B cell (primary cell): ENCODE results near the gene GNA15. TPM values are rescaled to one million over a fixed set of nuclear protein-coding genes. Genes with fewer than 3 reads are reported as not detected.

Source experiments
- ATAC-seq: fragments of 200-7000 bp; cut with Tn5 transposase; one replicate; pipeline ENCODE4 v1.10.0; 2021; ENCODE audit warnings: low read depth, mild to moderate bottlenecking, moderate number of reproducible peaks, moderate library complexity
- CTCF ChIA-PET: fragments of 350-600 bp; sonication (Branson Sonifier 250); formaldehyde crosslinking; loops from one replicate; lab custom pipeline; 2021; ENCODE audit warnings: antibody characterized with exemption, inconsistent platforms; lab: Charles Lee
- POLR2A ChIA-PET: fragments of 350-600 bp; sonication (Branson Sonifier 250); formaldehyde crosslinking; loops from one replicate; lab custom pipeline; 2021; ENCODE audit warnings: antibody characterized with exemption; lab: Charles Lee
- DNase-seq: peaks from one replicate; pipeline ENCODE4 v3.0.0; 2013
- H2AFZ ChIP-seq: 2 replicates; pipeline ENCODE4 v1.6.1; 2012; ENCODE audit warnings: mild to moderate bottlenecking, low read depth, low read length; ENCODE audit not compliant: insufficient read depth, poor library complexity, severe bottlenecking
- H3K27ac ChIP-seq, 2 donors: 1 replicate in 1 of 2; 2 replicates in 1 of 2; pipeline ENCODE4 v1.5.1; 2012 to 2013; ENCODE audit warnings: low read length in 2 of 2, mild to moderate bottlenecking in 2 of 2, moderate library complexity in 1 of 2
- H3K27me3 ChIP-seq, 4 experiments: fragments of 200-600 bp in 1 of 4; sonication (generic) in 1 of 4; replicated peaks in 1 of 4; 1 replicate in 2 of 4; 2 replicates in 2 of 4; pipeline versions ENCODE4 v1.6.1 to v1.7.0; 2013 to 2016; ENCODE audit warnings: low read length in 3 of 4, mild to moderate bottlenecking in 2 of 4, mixed read lengths in 1 of 4, moderate library complexity in 1 of 4; ENCODE audit not compliant: insufficient read depth in 4 of 4, control insufficient read depth in 3 of 4; ENCODE audit errors: control extremely low read depth in 1 of 4
- H3K36me3 ChIP-seq, 2 experiments: replicated peaks in 1 of 2; 1 replicate in 1 of 2; 2 replicates in 1 of 2; pipeline versions ENCODE4 v1.6.1 to v1.7.1; 2013; ENCODE audit warnings: low read length in 1 of 2; ENCODE audit not compliant: insufficient read depth in 2 of 2, control insufficient read depth in 1 of 2; ENCODE audit errors: control extremely low read depth in 1 of 2, extremely low read depth in 1 of 2
- H3K4me1 ChIP-seq, 2 donors: fragments of 200-600 bp in 1 of 2; sonication (generic) in 1 of 2; 1 replicate in 1 of 2; 2 replicates in 1 of 2; pipeline versions ENCODE4 v1.5.1 to v1.6.1; 2013 to 2017; ENCODE audit warnings: low read length in 2 of 2; ENCODE audit not compliant: control insufficient read depth in 2 of 2, insufficient read depth in 2 of 2
- H3K4me2 ChIP-seq: replicated peaks from 2 replicates; pipeline ENCODE3; 2012; ENCODE audit warnings: mild to moderate bottlenecking, low read depth, low read length; ENCODE audit not compliant: poor library complexity, severe bottlenecking
- H3K4me3 ChIP-seq, 5 experiments: fragments of 200-600 bp in 1 of 5; sonication (generic) in 1 of 5; 1 replicate in 3 of 5; 2 replicates in 2 of 5; pipeline versions ENCODE4 v1.5.1 to v1.7.0; 2011 to 2016; ENCODE audit warnings: low read length in 4 of 5, mild to moderate bottlenecking in 4 of 5, low read depth in 2 of 5, control low read depth in 1 of 5, moderate library complexity in 1 of 5; ENCODE audit not compliant: insufficient read depth in 1 of 5; ENCODE audit errors: control extremely low read depth in 1 of 5, extremely low read depth in 1 of 5
- H3K79me2 ChIP-seq: fragments of 200-600 bp; sonication (generic); one replicate; pipeline ENCODE4 v1.6.0; 2016; ENCODE audit warnings: low read length; ENCODE audit not compliant: control insufficient read depth, insufficient read depth
- H3K9ac ChIP-seq: fragments of 200-600 bp; sonication (generic); 2 replicates; pipeline ENCODE4 v1.6.1; 2017; ENCODE audit warnings: mild to moderate bottlenecking, low read length, moderate library complexity
- H3K9me3 ChIP-seq, 3 donors: one replicate each; pipeline versions ENCODE4 v1.6.1 to v1.7.1; 2013; ENCODE audit warnings: low read length in 2 of 3; ENCODE audit not compliant: control insufficient read depth in 2 of 3, insufficient read depth in 1 of 3; ENCODE audit errors: control extremely low read depth in 1 of 3
- H4K20me1 ChIP-seq: 2 replicates; pipeline ENCODE4 v1.6.0; 2012; ENCODE audit warnings: mild to moderate bottlenecking, low read length; ENCODE audit not compliant: insufficient read depth, control insufficient read depth, poor library complexity, severe bottlenecking
- H3K27ac Mint-ChIP-seq: one replicate; pipeline ENCODE4 v1.8.0; 2021; ENCODE audit warnings: mixed read lengths
- H3K27me3 Mint-ChIP-seq: one replicate; pipeline ENCODE4 v1.8.0; 2021; ENCODE audit warnings: mixed read lengths
- H3K4me1 Mint-ChIP-seq: one replicate; pipeline ENCODE4 v1.8.0; 2021; ENCODE audit warnings: mixed read lengths
- H3K4me3 Mint-ChIP-seq: one replicate; pipeline ENCODE4 v1.8.0; 2021; ENCODE audit warnings: mixed read lengths
- H3K9me3 Mint-ChIP-seq: one replicate; pipeline ENCODE4 v1.8.0; 2022; ENCODE audit warnings: mixed read lengths; ENCODE audit not compliant: insufficient read depth
- CTCF ChIP-seq: fragments of 200-600 bp; IDR thresholded peaks from one replicate; pipeline ENCODE4 v1.8.0; 2022; ENCODE audit warnings: antibody characterized with exemption, mild to moderate bottlenecking
- EZH2 ChIP-seq: IDR thresholded peaks from 2 replicates; pipeline ENCODE4 v1.6.1; 2012; ENCODE audit warnings: borderline replicate concordance, low read depth, mild to moderate bottlenecking, moderate library complexity, low read length; ENCODE audit not compliant: insufficient read depth, poor library complexity, severe bottlenecking
- whole genome bisulfite sequencing: methylation state at CpG from one replicate; pipeline ENCODE4 v1.1.5; 2013; ENCODE audit warnings: missing lambda C conversion rate; ENCODE audit not compliant: insufficient coverage; 5-methylcytosine and 5-hydroxymethylcytosine counted together
- intact Hi-C: fragments of 100-400 bp; cut with micrococcal nuclease; formaldehyde crosslinking; loops from one replicate; pipeline ENCODE4 v1.10.0; 2022
- polyA plus RNA-seq: library from polyadenylated mRNA; depleted of rRNA; stranded (reverse); fragments of >200 nt; gene quantifications from 2 replicates; pipeline ENCODE4 v1.2.3, GENCODE V29; 2012
- total RNA-seq, 2 donors: library from RNA; stranded (reverse); fragments of 120-200 nt in 1 of 2; gene quantifications; 1 replicate in 1 of 2; 2 replicates in 1 of 2; pipeline versions ENCODE4 v1.2.3 to v1.2.4, GENCODE V29; 2013 to 2022

GNA15 gene
- total and polyA plus RNA-seq, 2 donors (not counting 1 experiment from before 2014, with no cell fraction given): 0.37 to 0.52 TPM

- H4K20me1 ChIP-seq: peaks cover 40% of the 10 kb centered on the region
- Mint-ChIP-seq H3K27ac (peak overlapping the region; percentile 37), H3K4me1 (peaks cover 28% of the 10 kb centered on the region), H3K9me3 (no peaks in the 10 kb centered on the region), H3K4me3 (peak overlapping the region; percentile 84), H3K27me3 (peaks cover 8% of the 10 kb centered on the region)
- TF ChIP-seq CTCF: no peak
- TF ChIP-seq EZH2: no peak
- H2AFZ ChIP-seq: no peak overlapping the region
- 72% methylated on average over 25 of the region's 25 CpGs for WGBS
- no peak overlapping the region for H3K4me3 ChIP-seq
- DNase-seq: no peak
- no peaks in the 10 kb centered on the region for H3K36me3 ChIP-seq
- H3K79me2 ChIP-seq: peaks cover 41% of the 10 kb centered on the region
- ChIA-PET CTCF (interaction anchor here (1.0 to 2.3 kb wide), 4 partner anchors 8 to 145 kb away, joined by 3 to 13 read pairs (median 4); no protein-coding TSS in a partner anchor), POLR2A (interaction anchor here (0.6 kb wide), 1 partner anchor 1769 kb away, joined by 5 read pairs; no protein-coding TSS in a partner anchor)
- peak overlapping the region; percentile 100 for H3K4me2 ChIP-seq
- H3K27me3 ChIP-seq: peaks cover 0 to 24% (median 10%) of the 10 kb centered on the region in 4 experiments
- H3K27ac ChIP-seq: no peak overlapping the region
- intact Hi-C loops: no loop called here
- no peak for ATAC-seq
- H3K4me1 ChIP-seq: peaks cover 35 to 46% of the 10 kb centered on the region in 2 donors
- H3K9me3 ChIP-seq: peaks cover 0 to 2% (median 0%) of the 10 kb centered on the region in 3 donors
- peak overlapping the region; percentile 74 for H3K9ac ChIP-seq
Measured at GRCh38 chr19:3096267-3096901, 39.4 kb upstream of the GNA15 start.

- no peak for ATAC-seq
- Histone ChIP-seq H3K36me3 (no peaks in the 10 kb centered on the region), H3K4me2 (no peak overlapping the region), H4K20me1 (peaks cover 40% of the 10 kb centered on the region), H3K4me1 (peaks cover 35 to 46% of the 10 kb centered on the region in 2 donors), H3K9me3 (peaks cover 0 to 2% (median 0%) of the 10 kb centered on the region in 3 donors), H3K27ac (no peak overlapping the region), H3K9ac (no peak overlapping the region), H3K79me2 (peaks cover 44% of the 10 kb centered on the region), H3K27me3 (peaks cover 0 to 24% (median 10%) of the 10 kb centered on the region in 4 experiments), H2AFZ (no peak overlapping the region), H3K4me3 (no peak overlapping the region)
- peaks cover 8% of the 10 kb centered on the region for H3K27me3 Mint-ChIP-seq
- no peak for DNase-seq
- 87% methylated on average over 10 of the region's 11 CpGs for WGBS
- intact Hi-C loops: no loop called here
- no peak for TF ChIP-seq CTCF
- TF ChIP-seq EZH2: no peak
- H3K9me3 Mint-ChIP-seq: no peaks in the 10 kb centered on the region
- POLR2A ChIA-PET: no interaction called here
- CTCF ChIA-PET: interaction anchor here (1.3 kb wide), 1 partner anchor 12 kb away, joined by 3 read pairs; no protein-coding TSS in a partner anchor
- peaks cover 30% of the 10 kb centered on the region for H3K4me1 Mint-ChIP-seq
- H3K27ac Mint-ChIP-seq: no peak overlapping the region
- peak overlapping the region; percentile 84 for H3K4me3 Mint-ChIP-seq
Measured at GRCh38 chr19:3096902-3097326, 38.9 kb upstream of the GNA15 start.
